Germinal center (tissue), 1 donor: ENCODE measurements around the gene CYP2J2.
"Not testable (repeated sequence)": the region's sequence is repeated elsewhere in the genome, so short reads cannot be mapped to it uniquely, and the experiment has no call there.

Experiments
- DNase-seq: peaks from one replicate; pipeline ENCODE4 v3.0.0; 2012; ENCODE audit warnings: mixed read lengths, low spot score

Gene CYP2J2

DNA sequence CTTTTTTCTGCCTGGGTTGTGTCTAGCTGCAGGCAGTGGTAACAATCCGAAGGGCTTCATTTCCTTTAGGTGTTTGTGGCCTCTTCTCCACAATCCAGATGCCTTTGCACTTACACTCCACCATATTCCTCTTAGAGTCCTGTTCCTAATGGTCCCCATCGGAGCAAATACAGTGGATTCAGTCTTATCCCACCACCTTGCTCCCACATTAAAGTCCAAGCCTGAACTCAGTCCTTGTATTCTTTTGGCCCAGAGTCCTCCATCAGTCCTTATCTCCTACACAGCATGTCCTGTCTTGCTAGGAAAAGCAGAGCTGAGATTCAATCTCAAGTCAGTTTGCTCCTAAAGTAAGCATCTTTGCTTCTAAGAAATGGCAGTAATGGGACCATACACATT, 8.8 kb downstream of the CYP2J2 start:
- DNase-seq, result no peak

DNA sequence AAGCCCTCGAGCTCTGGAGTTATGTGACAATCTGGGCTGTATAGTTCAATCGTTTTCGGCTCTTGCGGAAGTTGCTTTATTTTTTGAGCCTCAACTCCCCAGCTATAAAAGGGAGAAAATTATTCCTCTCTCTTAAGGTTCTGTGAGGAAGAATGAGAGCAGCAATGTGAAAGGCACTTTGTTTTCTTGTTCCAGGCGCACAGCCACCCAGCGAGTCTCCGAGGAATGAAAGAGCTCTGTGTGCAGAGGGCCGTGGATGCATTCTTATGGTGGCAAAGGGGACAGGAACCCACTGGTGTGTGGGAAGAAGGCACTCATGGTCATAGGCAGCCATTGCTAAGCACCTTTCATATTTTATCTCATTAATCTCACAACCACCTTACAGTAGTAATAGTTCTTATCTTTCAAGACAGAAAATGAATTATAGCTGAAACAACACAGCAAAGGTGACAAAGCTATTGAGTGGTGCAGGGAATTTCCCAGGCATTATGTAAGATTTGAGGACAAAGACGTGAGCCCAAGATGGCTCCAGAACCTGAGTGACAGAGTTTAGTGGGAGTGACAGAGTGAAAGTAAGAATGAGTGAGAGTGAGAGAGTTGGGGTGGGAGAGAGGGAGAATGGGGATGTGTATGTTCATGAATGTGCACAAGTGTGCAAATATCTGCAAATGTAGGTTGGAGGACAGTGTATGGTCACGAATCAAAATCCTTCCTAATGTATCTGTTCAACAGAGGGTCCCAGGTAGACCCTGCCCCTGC, 9.4 kb downstream of the CYP2J2 start:
- DNase-seq, result no peak

DNA sequence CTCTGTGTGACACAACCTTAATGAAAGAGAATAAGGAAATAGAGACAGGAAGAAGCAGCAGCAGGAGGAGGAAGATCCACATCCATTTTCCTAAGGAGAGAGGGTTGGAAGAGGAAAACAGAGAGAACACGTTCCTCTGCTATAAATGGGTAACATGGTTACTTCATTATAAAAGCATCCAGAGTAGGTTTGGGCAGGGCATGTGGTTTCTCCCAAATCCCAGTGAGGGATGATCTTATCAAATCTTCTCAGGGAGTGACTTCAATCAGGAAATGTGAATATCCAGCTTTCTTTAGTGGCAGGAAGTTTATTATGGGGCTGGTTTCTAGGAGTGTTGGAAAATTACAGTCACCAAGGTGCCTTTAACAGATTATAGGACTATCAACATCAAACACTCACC, 11.1 kb downstream of the CYP2J2 start:
- DNase-seq, result no peak

GRCh38 chr1:59914791-59915286, 11.7 kb downstream of the CYP2J2 start:
- DNase-seq, result not testable (repeated sequence)

DNA sequence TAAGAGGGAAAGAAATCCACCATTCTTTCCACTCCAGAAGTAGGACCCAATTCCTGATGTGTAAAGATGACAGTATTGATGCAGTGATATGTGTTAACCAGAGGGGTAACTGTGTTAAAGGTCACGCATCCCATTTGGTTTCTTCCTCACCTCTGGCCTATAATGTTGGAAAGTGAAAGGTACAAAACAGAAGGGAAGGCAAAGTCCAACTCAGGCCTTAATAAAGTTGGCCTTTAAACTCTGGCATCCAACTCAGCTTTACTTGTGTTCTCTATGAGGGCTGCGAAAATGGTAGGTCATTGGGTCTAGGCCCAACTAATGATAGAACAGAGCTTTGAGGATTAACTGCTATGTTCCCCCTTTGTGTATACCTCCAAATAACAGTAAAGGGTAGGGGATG, 17.9 kb downstream of the CYP2J2 start:
- DNase-seq, result no peak

GRCh38 chr1:59908084-59908483, 18.5 kb downstream of the CYP2J2 start:
- DNase-seq, result no peak

GRCh38 chr1:59906931-59907330, 19.6 kb downstream of the CYP2J2 start:
- DNase-seq, result no peak

- peak; percentile 6 for DNase-seq
Measured at GRCh38 chr1:59903141-59903754, 23.3 kb downstream of the CYP2J2 start.

GRCh38 chr1:59901770-59902388, 24.7 kb downstream of the CYP2J2 start:
- no peak for DNase-seq

- no peak for DNase-seq
Measured at GRCh38 chr1:59900640-59901039, 25.9 kb downstream of the CYP2J2 start.

GRCh38 chr1:59898927-59899326, 27.6 kb downstream of the CYP2J2 start:
- DNase-seq, result no peak

DNA sequence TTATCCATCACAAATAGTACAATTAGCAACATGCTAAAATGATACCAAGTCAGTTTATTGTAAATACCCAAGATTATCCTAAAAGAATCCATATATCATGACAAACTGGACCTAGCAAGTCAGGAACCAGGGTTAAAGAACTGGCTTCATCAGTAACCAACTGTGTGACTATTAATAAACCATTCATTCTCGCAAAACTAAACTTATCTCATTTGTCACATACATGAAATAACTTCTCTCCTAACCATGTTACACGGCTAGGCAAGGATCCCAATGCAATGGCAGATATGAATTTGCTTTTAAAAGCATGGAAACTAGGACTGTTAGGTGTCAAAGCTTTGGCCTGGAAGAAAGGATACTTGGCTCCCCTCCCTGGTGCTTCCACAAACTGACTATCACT, 29.4 kb downstream of the CYP2J2 start:
- DNase-seq, result no peak

GRCh38 chr1:59892841-59893811, 33.4 kb downstream of the CYP2J2 start:
- no peak for DNase-seq

DNA sequence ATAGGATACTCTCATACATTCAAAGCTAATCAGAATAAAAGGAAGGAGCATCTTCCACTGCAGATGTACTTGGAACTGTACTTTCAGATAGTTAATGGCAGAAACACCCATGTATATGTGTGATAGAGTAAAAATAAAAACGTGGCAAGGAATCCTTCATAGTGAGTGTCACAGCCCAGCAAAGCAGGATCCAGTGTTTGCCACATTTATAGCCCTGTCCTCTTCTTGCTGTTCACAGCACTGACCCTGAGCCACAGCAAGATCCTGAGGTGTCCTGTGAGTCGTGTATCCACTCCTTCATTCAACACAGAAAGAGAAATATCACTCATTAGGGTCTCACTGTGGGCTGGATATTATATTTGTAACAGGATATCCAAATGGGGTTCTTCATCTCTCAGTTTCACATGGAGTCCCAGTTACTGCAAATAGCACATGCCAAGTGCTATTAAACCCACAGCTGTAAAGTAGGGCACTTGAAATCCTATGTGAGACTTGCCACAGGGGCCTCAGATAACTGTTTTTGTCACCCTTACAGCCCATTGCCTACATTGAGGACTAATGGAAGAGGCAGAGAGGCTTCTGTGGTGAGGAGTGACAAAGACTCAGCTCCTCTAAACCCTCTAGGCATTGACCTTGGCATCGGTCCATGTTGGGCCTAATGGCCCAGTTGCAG, 41.3 kb downstream of the CYP2J2 start:
- DNase-seq, result no peak

DNA sequence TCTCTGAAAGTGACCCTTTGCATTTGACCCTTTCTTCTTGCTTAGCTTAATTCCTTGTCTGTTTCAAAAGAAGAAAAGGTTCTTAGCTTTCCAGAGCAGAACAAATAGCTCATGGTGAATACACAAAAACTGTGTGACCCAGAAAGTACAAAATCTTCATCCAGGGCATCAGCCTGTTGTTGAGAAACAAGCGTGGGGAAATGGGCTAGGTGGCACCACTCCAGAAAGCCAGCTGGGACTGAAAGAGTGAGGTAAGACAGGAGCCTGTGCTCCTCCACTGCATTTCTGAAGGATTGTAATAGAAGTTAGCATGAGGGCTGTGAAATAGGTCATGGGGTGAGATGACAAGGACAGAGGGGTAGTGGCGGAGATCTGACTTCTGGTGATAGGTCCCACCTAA, 45.8 kb downstream of the CYP2J2 start:
- no peak for DNase-seq

- DNase-seq, result no peak
Measured at GRCh38 chr1:59879996-59880505, 46.5 kb downstream of the CYP2J2 start.

- DNase-seq, result no peak
Measured at GRCh38 chr1:59879574-59879973, 47.0 kb downstream of the CYP2J2 start.

DNA sequence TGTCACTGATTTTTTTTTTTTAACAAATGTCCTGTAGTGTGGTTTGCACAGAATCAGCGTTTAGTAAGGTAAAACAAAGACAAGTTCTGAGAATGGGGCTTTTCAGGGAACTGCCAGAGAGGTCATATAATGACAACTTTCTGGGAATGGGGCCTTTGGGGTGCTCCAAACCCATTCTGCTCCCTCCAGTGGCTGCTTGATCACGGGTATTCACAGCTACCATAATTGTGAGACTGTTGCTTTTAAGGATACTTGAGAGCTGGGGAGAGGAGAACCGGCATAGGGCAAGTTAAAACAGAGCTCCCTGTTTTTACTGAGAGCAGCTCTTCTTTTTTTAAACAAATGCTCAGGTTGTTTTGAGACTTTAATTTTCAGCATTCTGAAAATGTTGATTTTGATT, 48.2 kb downstream of the CYP2J2 start:
- no peak for DNase-seq

DNA sequence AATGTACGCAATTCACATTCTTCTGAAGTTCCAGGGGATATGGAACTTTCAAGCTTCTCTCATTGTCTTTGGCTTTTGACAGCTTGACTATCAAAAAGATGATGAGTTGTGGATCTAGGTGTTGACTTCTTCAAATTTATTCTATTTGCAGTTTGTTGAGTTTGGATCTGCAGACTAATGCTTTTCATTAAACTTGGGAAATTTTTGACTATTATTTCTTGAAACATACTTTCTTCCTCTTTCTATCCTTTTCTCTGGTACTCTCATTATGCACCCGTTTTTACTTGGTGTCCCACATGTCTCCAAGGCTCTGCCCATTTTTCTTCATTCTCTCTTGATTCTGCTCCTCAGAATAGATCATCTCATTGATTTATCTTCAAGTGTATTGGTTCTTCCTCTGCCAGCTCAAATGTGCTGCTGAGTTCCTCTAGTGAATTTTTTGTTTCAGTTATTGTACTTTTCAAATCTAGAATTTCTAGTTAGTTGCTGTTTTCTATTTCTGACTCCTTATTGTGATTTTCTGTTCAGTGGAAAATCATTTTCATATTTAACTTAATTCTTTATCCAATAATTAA, 49.4 kb downstream of the CYP2J2 start:
- no peak for DNase-seq

GRCh38 chr1:59871746-59872145, 54.8 kb downstream of the CYP2J2 start:
- DNase-seq, result no peak

GRCh38 chr1:59866462-59866861, 60.1 kb downstream of the CYP2J2 start:
- no peak for DNase-seq
